Tibial nerve (tissue), 4 donors: ENCODE data around the gene TNKS2. TPM values are rescaled to one million over a fixed set of nuclear protein-coding genes. Genes with fewer than 3 reads are reported as not detected.

ENCODE experiments used
- DNase-seq, 2 donors: peaks; one replicate each; pipeline ENCODE4 v3.0.0-alpha.2; 2019; ENCODE audit warnings: low spot score in 2 of 2
- H3K27ac ChIP-seq, 4 donors: fragments of 200-600 bp; sonication (generic) in 3 of 4; one replicate each; pipeline ENCODE4 v1.5.1; 2017 to 2019; ENCODE audit warnings: mild to moderate bottlenecking in 1 of 4
- H3K27me3 ChIP-seq, 2 donors: fragments of 200-600 bp; sonication (generic) in 1 of 2; one replicate each; pipeline versions ENCODE4 v1.5.1 to v1.6.0; 2017 to 2019
- H3K36me3 ChIP-seq, 3 donors: fragments of 200-600 bp; sonication (generic); one replicate each; pipeline ENCODE4 v1.5.1; 2018 to 2019
- H3K4me1 ChIP-seq, 4 donors: fragments of 200-600 bp; sonication (generic) in 3 of 4; one replicate each; pipeline ENCODE4 v1.5.1; 2017 to 2019
- H3K4me3 ChIP-seq, 4 donors: fragments of 200-600 bp; sonication (generic) in 3 of 4; one replicate each; pipeline ENCODE4 v1.5.1; 2017 to 2019; ENCODE audit warnings: mild to moderate bottlenecking in 1 of 4, moderate library complexity in 1 of 4
- H3K9me3 ChIP-seq, 4 donors: fragments of 200-600 bp; sonication (generic) in 3 of 4; one replicate each; pipeline ENCODE4 v1.5.1; 2017 to 2019
- CTCF ChIP-seq, 5 experiments: fragments of 200-600 bp in 3 of 5; fragments of 450-650 bp in 2 of 5; sonication (generic) in 3 of 5; IDR thresholded peaks; one replicate each; pipeline ENCODE4 v1.5.1; 2016 to 2019; ENCODE audit warnings: antibody characterized with exemption in 5 of 5, mild to moderate bottlenecking in 3 of 5, moderate library complexity in 2 of 5
- EP300 ChIP-seq, 2 donors: sonication (generic); formaldehyde crosslinking; IDR thresholded peaks; one replicate each; pipeline ENCODE4 v1.6.1; 2017; ENCODE audit warnings: antibody characterized with exemption in 2 of 2, mild to moderate bottlenecking in 1 of 2
- POLR2A ChIP-seq, 2 donors: fragments of 450-650 bp; IDR thresholded peaks; one replicate each; pipeline ENCODE4 v1.6.1; 2017; ENCODE audit warnings: antibody characterized with exemption in 2 of 2, mild to moderate bottlenecking in 2 of 2, moderate library complexity in 2 of 2
- WGBS, 2 donors: methylation state at CpG; one replicate each; pipeline ENCODE4 v1.1.5; 2018; 5-methylcytosine and 5-hydroxymethylcytosine counted together
- total RNA-seq, 4 donors: library from RNA; depleted of rRNA; stranded (reverse); fragments of >200 nt; gene quantifications; one replicate each; pipeline ENCODE4 v1.1.0, GENCODE V29; 2016

The TNKS2 gene
- total RNA-seq, 4 donors from 2014 or later = 47.7 to 60.7 (median 54.0) TPM

DNA sequence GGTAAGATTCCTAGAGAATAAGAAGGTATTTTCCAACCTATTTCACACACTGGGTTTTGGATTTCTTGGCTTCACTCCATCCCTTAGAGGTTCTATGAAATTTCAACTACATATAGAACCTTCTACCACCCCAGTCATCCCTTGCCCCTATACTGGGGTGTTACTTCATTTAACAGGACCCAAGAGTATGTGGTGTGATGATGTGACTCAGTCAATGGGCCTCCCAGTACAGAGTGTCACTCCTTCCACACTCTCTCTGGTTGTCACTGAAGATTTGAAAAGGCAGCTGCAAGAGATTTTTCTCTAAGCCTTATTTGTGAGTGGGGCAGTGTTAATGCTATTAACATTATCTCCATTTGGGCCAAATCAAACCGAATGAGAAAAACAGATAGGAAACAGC lies 77.6 kb downstream of the TNKS2 start:
- no peaks in the 10 kb centered on the region for H3K9me3 ChIP-seq
- H3K27me3 ChIP-seq = no peaks in the 10 kb centered on the region
- H3K36me3 ChIP-seq = no peaks in the 10 kb centered on the region
- peaks cover 0 to 8% (median 3%) of the 10 kb centered on the region in 4 donors for H3K4me1 ChIP-seq
- no peak for DNase-seq
- no peak overlapping the region for H3K4me3 ChIP-seq
- no peak for TF ChIP-seq CTCF (IDR thresholded peaks at IDR 0.05)
- TF ChIP-seq EP300 (IDR thresholded peaks at IDR 0.05) = no peak
- TF ChIP-seq POLR2A (IDR thresholded peaks at IDR 0.05) = no peak
- 86 to 91% methylated on average over 1 of the region's 1 CpG for WGBS, 2 donors
- no peak overlapping the region for H3K27ac ChIP-seq

GRCh38 chr10:91879515-91880170 lies 81.4 kb downstream of the TNKS2 start:
- H3K9me3 ChIP-seq = no peaks in the 10 kb centered on the region
- peak overlapping the region in 2 of 4 donors; percentile 32 to 40 for H3K27ac ChIP-seq
- no peak for TF ChIP-seq POLR2A (IDR thresholded peaks at IDR 0.05)
- no peak for TF ChIP-seq EP300 (IDR thresholded peaks at IDR 0.05)
- no peak for TF ChIP-seq CTCF (IDR thresholded peaks at IDR 0.05)
- 21 to 22% methylated on average over 7 of the region's 7 CpGs for WGBS, 2 donors
- H3K4me1 ChIP-seq = peaks cover 0 to 20% (median 7%) of the 10 kb centered on the region in 4 donors
- no peaks in the 10 kb centered on the region for H3K27me3 ChIP-seq
- no peaks in the 10 kb centered on the region for H3K36me3 ChIP-seq
- DNase-seq = no peak
- H3K4me3 ChIP-seq = peak overlapping the region in 1 of 4 donors; percentile 7

DNA sequence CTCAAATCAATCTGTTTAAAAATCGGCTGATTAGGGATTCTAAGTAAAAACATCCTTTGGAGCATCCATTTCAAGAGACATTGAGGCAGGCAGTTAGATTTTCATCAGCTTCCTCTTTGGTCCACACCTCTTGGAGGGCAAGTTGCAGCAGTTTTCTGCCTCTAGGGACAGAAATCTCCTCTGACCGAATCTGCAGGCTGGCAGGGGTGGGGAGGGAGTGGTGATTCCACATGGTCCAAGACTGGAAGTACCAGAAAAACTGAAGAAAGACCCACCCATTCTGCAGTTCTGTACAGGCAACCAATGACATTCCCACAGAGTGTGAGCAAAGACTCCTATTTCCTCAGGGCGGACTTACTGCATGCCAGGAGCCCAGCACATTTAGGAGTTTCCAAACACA lies 82.1 kb downstream of the TNKS2 start:
- Histone ChIP-seq H3K9me3 (no peaks in the 10 kb centered on the region), H3K4me3 (peak overlapping the region in 1 of 4 donors; percentile 7), H3K4me1 (peaks cover 0 to 26% (median 7%) of the 10 kb centered on the region in 4 donors), H3K36me3 (no peaks in the 10 kb centered on the region), H3K27ac (peak overlapping the region in 2 of 4 donors; percentile 32 to 40), H3K27me3 (no peaks in the 10 kb centered on the region)
- no peak for DNase-seq
- WGBS, 2 donors = 24 to 28% methylated on average over 3 of the region's 3 CpGs
- no peak for TF ChIP-seq EP300 (IDR thresholded peaks at IDR 0.05)
- no peak for TF ChIP-seq POLR2A (IDR thresholded peaks at IDR 0.05)
- TF ChIP-seq CTCF (IDR thresholded peaks at IDR 0.05) = no peak

- TF ChIP-seq EP300 (IDR thresholded peaks at IDR 0.05) (peak in 1 of 2 donors; percentile 81), CTCF (IDR thresholded peaks at IDR 0.05) (no peak)
- peak in 1 of 2 donors; percentile 24 for DNase-seq
Observed at GRCh38 chr10:91883549-91884444, 85.6 kb downstream of the TNKS2 start.

DNA sequence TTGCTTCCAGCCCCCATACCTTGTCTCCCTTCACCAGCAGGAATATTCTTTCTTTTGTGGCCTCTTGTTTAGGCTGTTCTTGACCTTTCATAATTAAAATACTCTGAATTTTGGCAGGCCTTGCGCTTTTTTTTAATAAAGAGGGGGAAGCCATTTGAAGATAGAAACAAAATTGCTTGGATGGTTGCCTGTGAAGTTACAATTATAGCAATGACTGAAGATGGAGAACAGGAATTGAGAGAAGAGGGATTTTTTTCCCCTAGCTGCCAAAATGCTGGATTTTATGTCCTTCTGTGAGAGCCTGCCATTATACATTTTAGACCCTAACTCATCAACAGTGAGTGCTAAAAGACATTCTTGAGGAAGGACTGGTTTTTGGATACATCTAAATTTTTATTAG lies 86.3 kb downstream of the TNKS2 start:
- no peaks in the 10 kb centered on the region for H3K36me3 ChIP-seq
- H3K4me1 ChIP-seq = peaks cover 0 to 43% (median 11%) of the 10 kb centered on the region in 4 donors
- H3K27me3 ChIP-seq = no peaks in the 10 kb centered on the region
- no peak for DNase-seq
- TF ChIP-seq EP300 (IDR thresholded peaks at IDR 0.05) (no peak), CTCF (IDR thresholded peaks at IDR 0.05) (no peak), POLR2A (IDR thresholded peaks at IDR 0.05) (no peak)
- peak overlapping the region; percentile 37 to 84 (median 62) for H3K27ac ChIP-seq
- 33 to 48% methylated on average over 1 of the region's 1 CpG for WGBS, 2 donors
- H3K4me3 ChIP-seq = no peak overlapping the region
- H3K9me3 ChIP-seq = no peaks in the 10 kb centered on the region

More at GRCh38 chr10:91883549-91884444, 85.6 kb downstream of the TNKS2 start:
- Histone ChIP-seq H3K27ac (peak overlapping the region; percentile 37 to 84 (median 62)), H3K9me3 (no peaks in the 10 kb centered on the region), H3K36me3 (no peaks in the 10 kb centered on the region), H3K27me3 (no peaks in the 10 kb centered on the region), H3K4me1 (peaks cover 0 to 43% (median 11%) of the 10 kb centered on the region in 4 donors), H3K4me3 (peak overlapping the region in 2 of 4 donors; percentile 9 to 10)
- WGBS, 2 donors = 15 to 31% methylated on average over 19 to 20 of the region's 20 CpGs
